Midbrain (tissue), 1 donor: ENCODE results near the gene SPAG16.
A peak's percentile ranks its signal among the peaks of the same experiment; 100 is the strongest.
"Not testable (repeated sequence)": the region's sequence is repeated elsewhere in the genome, so short reads cannot be mapped to it uniquely, and the experiment has no call there.

ENCODE experiments used
- DNase-seq: peaks from one replicate; lab custom pipeline; 2025; lab: John Stamatoyannopoulos, UW

The SPAG16 gene

GRCh38 chr2:213701365-213701764 lies 417.1 kb downstream of the SPAG16 start:
- DNase-seq = not testable (repeated sequence)

DNA sequence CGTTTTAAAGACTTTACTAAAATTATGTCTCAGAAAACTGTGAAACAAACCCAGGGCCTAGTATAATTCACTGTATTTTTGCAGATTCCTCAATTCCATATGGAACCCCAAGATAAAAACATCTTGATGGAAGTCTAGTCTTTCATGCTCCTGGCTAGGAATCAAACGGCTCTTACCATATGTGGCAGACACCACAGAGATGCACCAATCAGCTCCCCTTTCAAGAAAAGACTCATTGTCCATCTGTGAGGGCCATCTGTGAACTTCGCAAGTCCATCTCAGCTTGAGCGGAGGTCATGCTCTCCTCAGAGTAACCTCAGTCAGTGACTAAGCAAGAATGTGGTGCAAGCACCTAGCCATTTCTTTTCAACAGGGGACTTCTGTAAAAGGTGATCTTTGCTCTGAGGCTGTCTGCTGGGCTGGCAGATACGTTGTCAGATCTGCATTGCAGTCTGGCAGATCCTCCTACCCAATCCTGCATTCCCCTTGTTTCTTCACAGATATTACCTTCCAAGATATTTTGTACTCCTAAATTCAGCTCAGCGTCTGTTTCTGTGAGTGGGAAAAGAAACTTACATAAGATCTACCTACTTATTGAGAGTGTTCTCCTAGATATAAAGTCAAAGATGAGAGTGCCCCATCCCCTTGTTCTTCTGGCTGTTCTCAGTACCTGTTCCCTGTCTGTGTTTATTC lies 419.3 kb downstream of the SPAG16 start:
- DNase-seq = no peak

GRCh38 chr2:213710164-213710563 lies 425.9 kb downstream of the SPAG16 start:
- no peak for DNase-seq

GRCh38 chr2:213718411-213718810 lies 434.1 kb downstream of the SPAG16 start:
- not testable (repeated sequence) for DNase-seq

DNA sequence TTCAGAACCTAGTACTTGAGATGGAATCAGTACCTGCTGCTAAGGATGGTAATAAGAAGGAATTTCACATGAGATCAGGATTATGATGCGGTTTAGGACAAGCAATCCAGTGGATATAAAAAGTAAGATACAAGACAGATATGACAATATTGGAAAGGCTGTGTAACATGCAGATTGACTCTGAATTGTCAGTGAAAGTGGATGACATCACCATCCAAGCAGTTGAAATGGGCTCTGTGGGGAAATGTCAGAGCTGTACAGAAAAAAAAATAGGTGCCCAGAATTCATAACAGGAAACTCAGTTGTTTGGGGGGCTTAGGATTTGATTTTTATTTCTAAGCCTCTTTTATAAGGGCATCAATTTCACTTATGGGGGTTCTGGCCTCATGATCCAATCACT lies 438.3 kb downstream of the SPAG16 start:
- no peak for DNase-seq

DNA sequence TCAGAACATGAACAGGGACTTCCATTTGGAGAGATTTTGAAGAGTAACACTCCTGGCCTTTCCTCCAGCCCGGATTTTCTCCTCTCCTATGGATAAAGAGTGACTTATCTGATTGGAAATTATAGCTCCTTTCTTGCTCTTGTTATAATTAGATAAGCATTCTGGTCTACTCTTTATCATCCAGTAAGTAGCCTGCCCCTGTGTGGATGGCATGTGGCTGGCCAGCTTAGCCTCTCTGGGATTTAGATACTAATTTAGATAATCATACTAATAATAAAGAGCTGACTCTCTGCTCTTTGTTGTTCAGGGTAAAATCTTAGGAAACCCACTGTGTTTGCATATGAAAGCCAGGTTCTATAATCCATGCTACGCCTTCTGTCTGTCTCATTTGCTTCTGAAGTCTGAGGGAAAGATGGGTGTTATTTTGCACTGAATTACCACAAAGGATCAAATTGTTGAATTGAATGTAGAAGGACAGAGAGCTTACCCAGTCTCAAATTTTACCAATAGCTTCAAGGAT lies 438.8 kb downstream of the SPAG16 start:
- no peak for DNase-seq

- DNase-seq = no peak
Observed at GRCh38 chr2:213723707-213724106, 439.4 kb downstream of the SPAG16 start.

DNA sequence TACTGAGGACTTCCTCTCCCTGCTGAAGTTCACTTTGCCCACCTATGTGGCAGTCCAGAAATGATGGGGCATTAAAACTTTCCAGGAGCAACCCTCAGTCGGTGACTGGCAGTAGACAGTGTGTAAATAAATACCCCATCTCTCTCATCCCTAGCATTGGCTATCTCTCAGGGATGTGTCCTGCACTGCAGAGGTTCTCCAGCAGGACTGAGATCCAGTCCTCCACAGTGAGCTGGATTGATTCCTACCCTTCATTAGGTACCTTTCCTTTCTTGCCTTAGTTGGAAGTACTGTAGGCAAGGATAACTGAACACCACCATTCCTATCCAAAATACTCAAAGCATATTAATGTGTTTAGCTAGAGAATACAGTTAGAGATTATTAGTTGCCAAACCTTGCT lies 441.8 kb downstream of the SPAG16 start:
- no peak for DNase-seq

- no peak for DNase-seq
Observed at GRCh38 chr2:213733893-213734292, 449.6 kb downstream of the SPAG16 start.

- no peak for DNase-seq
Observed at GRCh38 chr2:213740453-213740852, 456.2 kb downstream of the SPAG16 start.

DNA sequence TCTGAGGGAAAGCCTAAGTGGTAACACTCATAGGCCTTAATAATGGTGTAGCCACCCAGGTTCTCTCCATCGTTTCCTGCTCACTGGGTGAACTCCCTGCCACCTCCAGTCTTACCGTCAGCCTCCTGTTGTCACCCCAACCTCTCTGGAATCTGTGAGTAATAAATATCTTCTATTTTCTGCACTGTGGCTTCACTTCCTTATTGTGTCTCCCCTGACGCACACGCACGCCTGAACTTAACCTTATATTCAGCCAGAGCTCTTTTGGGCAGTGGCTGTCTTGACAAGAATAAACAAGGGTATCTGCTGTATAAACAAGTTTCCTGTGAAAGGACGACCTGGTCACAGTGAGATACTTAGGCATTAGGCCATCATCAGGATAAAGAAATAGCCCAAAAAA lies 467.2 kb downstream of the SPAG16 start:
- no peak for DNase-seq

DNA sequence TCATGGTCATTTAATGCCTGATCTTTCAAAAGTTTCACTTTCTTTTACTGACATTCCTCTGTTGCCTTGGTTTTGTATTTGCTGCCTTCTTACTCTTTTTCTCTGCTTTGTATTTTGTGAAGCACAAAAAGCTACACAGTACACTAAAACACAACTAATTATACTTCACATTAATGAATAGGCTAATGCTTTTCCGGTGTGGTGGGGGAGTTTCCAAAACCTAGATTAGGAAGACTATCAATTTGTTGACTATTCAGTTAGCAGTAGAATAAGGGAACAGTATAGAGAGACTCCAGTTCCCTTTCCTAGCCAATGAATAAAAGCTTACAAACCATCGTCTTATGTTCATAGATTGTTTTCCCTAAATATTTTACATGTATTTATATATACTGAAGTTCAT lies 468.3 kb downstream of the SPAG16 start:
- DNase-seq = no peak

- no peak for DNase-seq
Observed at GRCh38 chr2:213757525-213757924, 473.3 kb downstream of the SPAG16 start.

GRCh38 chr2:213763354-213763753 lies 479.1 kb downstream of the SPAG16 start:
- no peak for DNase-seq

GRCh38 chr2:213763963-213764362 lies 479.7 kb downstream of the SPAG16 start:
- DNase-seq = no peak

- no peak for DNase-seq
Observed at GRCh38 chr2:213764849-213765248, 480.6 kb downstream of the SPAG16 start.

DNA sequence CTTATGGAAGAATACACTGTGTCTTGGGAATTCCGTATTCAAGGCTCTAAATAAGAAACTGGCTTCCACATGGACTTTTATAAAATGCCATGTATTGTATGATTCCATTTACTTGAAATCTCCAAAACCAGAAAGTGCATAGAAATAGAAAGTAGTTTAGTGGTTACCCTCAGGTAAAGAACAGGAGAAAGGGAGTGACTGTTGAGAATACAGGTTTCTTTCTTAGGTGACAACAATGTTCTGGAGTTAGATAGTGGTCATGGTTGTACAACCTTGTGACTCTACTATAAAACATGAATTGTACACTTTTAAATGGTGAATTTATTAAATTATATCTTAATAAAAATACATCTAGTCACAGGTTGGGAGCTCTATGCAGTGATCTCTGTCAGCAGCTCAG lies 481.8 kb downstream of the SPAG16 start:
- DNase-seq = no peak

DNA sequence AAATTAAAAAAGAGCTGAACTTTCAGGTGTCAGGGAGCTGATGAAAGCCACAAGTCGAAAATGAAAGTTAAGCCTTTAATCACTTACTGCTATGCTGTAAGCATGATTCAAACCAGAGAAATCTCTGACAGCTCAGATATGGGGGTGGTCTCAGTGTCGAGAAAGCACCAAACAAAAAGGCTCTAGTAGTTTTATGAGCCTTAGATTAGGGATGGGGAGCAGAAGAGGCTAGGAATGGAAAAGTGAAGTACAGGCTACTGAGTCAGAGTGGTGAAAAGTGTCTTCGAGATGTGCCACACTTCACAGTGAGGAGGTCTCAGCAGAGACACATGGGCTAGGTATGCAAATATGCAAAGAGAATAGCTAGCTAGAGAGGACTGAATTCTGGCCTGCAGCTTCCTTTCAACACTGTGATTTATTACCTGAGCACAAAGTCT lies 482.2 kb downstream of the SPAG16 start:
- no peak for DNase-seq

DNA sequence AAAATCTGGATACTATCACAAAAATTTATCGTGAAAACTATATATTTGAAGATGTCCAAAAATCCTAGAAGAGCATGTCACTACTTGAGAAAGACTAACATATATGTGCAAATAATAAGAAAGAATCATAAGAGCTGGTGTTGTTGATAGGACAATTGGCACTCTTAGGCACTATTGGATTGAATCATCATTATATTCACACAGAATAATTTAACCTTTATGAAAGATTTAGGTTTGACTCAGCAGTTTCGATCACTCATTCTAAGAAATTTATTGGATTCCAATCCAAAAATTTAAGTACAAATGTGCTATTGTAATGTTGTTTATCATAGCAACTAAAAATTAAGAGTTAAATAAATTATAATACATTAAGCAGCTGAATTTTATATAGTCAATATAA lies 503.6 kb downstream of the SPAG16 start:
- no peak for DNase-seq

- no peak for DNase-seq
Observed at GRCh38 chr2:213789940-213790339, 505.7 kb downstream of the SPAG16 start.

GRCh38 chr2:213792045-213792444 lies 507.8 kb downstream of the SPAG16 start:
- DNase-seq = no peak

DNA sequence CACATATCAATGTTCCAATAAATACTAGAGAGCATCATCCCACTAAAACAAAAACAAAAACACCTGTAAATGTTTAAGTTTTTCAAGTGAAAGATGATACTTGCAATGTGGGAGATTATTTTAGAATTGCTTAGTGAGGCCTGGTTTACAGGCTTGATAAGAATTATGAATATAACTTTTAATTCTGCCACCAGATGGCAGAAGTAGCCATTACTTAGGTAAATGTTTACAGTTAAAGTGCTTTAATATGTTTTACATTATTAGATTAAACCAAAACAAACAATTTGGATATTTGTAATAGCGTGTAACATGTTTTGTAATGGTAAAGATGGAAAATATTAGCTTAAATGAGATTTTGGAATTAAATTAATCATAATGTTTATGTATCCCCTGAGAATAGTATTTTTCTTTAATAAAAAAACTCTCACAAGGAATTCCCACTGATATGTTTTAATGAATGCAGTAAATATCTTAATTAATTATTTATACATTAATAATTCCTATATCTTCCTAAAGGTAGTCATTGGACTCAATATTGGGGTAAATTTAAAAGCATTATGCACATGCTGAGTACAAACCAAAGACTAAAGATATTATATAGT lies 522.0 kb downstream of the SPAG16 start:
- peak; percentile 44 for DNase-seq

DNA sequence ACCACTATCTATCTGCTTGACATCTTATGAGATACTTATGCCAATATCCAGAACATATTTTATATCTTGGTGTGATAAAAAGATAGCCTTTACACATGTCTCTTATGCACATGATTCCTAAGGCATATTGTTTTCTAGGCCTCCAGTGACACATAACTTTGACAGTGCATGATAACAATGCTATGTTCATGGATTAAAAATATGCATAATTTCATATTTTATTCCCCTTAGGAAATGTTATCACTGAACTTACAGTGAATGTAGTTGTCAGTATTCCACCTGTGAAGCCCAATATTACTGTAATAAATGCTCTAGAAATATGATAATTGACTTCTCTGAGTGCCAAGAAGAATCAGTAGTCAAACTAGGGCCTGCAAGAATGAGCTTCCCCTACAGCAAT lies 532.3 kb downstream of the SPAG16 start:
- no peak for DNase-seq

DNA sequence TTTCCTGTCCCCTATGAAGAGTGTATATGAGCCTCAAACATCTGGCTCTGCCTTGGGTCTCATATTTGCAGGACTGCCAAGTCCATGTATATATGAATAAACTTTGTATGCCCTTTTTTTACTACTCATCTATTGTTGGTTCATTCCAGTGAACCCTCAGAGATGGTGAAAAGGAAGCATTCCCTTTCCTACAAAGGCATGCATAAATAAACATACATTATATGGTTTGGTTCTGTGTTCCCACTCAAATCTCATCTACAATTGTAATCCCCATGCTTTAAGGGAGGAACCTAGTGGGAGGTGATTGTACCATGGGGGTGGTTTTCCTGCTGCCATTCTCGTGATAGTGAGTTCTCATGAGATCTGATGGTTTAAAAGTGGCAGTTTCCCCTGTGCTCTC lies 534.2 kb downstream of the SPAG16 start:
- DNase-seq = no peak
